Non-pigmented ciliary epithelial cell (primary cell): ENCODE results near the gene FBXL17.
A peak's percentile ranks its signal among the peaks of the same experiment; 100 is the strongest.

Experiments used
- DNase-seq: peaks from one replicate; pipeline ENCODE4 v3.0.0-alpha.2; 2010; ENCODE audit warnings: low read depth

Gene FBXL17

DNA sequence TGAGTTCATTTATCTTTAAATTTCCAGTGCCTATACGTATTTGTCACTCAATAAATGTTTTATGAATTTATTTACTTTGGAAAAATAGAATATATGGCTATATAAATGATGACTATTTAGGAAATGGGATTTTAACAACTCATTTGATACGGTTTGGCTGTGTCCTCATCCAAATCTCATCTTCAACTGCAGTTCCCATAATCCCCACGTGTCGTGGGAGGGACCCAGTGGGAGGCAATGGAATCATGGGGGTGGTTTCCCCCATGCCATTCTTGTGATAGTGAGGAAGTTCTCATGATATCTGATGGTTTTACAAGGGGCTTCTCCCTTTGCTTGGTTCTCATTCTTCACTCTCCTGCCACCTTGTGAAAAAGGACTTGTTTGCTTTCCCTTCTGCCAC is 523.6 kb downstream of the FBXL17 start:
- no peak for DNase-seq

DNA sequence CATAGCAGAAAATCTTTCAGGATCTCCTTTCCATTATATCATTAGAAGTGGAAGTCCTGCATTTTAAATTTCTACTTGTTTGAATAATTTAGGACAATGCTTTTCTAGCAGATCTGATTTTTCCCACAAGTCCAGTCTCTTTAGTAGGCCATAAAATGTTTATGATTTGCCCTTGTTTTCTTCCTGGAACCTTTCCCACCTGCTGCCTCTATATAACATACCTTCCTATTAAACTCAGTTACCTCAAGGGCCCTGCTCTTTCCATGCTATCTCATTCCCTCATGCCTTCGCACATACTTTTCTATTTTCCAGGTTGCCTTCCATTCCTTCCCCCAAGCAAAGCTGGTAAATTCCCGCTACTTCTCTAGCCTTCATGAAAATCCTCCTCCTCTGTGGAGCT is 524.1 kb downstream of the FBXL17 start:
- DNase-seq = no peak

DNA sequence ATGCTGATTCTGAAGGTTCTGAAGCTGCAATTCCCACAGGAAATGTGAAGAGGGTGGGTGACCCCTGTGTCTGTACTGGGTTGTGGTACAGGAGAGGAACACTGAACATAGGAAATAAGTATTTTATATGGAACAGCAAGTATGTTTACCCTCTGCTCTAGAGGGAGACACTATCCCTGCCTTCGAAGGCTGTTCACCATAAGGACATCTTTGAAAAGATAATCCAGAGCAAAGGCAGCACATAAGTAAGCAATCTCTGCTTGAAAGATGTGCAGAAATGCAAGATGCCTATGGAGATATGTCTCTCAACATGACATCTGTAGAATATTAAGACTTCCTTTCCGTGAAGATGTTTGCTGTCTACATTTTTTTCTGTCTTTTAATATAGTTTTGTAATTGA is 526.7 kb downstream of the FBXL17 start:
- no peak for DNase-seq

DNA sequence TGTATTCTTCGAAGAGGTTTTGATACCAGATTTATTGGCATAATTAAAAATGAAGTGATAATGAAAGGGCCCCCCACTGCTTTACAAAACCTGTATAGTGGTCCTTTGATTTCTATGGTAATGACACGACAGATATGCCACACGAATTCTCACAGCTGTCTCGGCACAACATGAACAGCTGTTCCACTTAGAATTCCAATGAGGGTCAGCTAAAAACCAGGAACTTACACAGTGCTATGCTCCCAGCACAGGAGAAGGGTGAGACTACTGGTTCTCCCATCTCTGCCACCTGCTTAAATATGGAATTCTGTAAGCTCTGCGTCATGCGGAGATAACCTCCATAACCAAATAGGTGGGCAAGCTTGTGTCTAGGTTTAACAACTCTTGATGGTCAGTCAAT is 528.2 kb downstream of the FBXL17 start:
- DNase-seq = no peak

DNA sequence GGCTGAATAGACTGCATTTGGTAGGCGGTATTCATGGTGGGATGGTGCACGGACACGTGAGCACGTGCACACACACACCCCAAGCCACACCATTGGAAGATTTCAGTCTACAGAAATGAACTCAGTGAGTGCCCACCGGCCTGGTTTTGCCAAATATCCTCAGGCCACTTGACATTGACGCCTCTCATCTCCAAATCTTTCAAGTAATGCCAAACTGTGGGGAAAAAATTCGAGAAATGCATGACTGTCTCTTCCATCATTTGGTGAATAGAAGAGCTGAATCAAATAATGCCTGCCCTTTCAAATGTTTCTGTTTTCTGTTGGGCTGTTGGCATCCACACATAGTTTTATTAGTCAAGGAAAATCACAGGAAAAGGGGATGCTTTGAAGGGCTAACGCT is 528.9 kb downstream of the FBXL17 start:
- no peak for DNase-seq

DNA sequence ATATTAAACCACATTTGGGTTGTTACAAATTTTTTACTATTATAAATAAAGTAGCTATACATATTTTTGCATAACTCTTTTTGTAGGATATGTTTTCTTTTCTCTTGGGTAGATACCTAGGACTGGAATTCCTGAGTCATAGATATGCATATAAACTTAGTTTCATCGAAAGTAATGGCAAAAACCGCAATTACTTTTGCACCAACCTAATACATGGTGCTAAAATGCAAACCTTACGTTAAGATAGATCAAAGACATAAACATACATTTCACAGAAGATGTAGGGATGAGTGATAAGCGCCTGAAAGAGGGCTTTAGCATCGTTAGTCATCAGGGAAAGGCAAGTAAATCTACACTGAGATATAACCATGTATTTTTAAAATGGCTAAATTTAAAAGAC is 532.8 kb downstream of the FBXL17 start:
- no peak for DNase-seq

DNA sequence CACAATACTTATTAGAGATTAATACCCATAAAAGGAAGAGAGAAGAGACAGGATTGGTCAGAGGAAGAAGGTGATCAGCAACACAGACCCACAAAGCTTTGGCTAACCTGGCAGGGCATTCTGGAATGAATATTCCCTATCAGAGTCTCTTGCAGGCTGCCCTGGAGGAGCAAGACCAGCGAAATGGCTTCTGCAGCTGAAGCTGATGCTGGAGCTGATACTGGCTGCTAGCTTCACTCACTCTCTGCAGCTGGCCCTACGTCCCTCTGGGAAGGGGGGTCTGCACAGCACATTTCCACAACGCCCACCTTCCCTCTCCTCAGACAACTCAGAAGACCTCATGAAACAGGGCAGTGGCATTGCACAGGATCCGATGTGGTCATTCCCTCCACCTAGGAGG is 541.3 kb downstream of the FBXL17 start:
- DNase-seq = no peak

DNA sequence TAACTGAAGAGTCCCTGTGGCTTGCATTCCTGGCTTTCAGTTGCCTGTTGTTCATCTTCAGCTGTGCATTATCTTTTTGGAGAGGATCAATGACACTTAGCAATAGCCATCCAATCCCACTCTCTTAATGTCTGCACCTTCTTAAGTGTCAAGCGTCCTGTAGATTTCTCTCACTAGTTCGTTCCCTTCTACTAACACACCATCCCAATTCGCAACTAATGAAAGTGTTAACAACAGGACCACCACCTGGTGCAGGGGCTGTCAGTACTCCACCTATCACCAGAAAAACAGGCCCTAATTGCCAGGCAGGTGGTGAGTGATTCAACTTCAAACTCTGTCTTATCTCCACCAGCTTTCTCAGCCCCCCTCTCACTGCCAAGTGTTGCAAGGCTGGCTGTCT is 541.7 kb downstream of the FBXL17 start:
- no peak for DNase-seq

DNA sequence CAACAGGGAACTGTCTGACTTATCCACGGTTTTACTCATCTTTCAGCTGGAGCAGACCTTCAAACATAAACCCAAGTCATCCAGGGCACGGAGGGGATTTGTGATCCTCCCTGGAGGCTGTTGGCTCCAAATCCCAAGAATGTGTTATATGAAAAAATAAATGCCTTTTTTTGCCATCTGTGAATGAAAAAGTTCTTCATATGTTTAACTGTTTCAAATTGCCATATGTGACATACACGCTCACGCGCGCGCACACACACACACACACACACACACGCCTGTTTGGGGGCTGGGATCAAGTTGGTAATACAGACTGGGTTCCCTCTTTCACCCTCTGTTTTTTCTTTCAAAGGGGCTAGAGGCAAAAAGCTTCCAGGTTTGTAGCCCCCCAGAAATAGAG is 546.8 kb downstream of the FBXL17 start:
- no peak for DNase-seq

DNA sequence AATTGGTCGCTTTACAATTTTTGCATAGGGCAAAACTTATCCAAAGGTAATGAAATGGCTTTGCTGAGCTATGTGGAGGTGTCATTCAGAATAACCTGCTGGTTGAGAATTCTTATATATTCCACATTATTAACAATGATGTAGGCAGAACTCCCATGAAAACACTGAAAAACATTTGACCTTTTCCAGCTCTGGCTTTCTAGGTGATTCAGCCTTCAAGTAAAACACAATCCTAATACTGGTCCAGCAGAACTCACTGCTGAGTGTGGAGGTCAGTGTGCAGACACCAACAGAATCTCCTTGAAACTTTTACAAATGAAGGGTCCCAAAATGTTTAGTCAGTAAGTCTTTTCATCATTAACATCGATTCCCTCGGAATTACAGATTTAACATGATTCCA is 549.2 kb downstream of the FBXL17 start:
- no peak for DNase-seq

DNA sequence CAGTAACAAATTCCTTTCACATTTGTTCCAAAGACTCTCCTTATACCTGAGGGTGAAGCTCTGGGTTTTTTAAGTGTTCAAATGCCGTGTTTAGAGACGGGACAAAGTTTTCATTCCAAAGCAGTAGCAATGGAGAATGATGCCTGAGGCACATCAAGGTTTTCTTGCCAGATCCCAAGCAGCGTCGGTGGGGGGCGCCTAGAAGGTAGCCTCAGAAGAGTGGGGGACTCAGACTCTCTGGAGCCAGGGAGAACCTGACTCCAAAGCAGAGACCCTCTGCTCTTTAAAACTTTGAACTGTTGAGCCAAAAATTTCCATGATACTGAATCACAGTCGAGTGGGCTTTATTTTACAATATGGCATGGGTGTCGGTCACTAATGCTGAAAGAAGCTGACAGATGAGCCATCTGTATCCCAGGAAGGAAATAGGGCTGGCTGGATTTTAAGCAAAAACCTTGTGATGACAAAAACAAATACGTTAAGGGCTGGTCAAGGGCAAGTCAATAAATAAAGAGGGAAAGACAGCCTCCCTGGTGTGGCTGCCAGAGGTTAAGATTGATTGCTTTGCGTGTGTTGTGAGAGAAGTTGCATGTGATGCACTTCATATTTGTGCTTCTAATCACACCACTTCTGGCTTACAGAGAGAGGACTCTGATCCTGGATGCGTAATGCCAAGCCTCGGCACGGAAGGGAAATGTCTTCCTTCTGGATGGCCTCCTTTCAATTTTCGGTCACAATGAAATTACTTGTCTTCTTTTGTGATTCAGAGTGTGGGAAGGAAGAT is 550.1 kb downstream of the FBXL17 start:
- no peak for DNase-seq

DNA sequence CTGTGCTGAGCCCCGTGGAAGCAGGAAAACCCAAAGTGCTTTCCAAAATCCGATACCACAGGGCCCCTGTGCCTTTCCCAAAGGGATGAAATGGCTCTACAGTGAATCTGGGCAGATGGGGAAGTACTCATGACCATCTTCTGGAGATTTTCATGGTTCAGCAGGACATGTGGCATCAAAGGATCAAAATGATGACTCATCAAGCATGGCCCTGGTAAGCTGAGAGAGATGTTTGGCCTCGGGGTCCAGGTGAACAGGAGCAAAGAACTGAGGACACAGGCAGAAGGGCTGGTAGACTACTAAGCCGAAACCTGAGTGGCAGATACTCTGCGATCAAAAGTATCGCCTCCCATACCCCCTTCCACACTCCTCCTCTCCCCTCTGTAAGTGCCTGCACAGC is 551.1 kb downstream of the FBXL17 start:
- no peak for DNase-seq

DNA sequence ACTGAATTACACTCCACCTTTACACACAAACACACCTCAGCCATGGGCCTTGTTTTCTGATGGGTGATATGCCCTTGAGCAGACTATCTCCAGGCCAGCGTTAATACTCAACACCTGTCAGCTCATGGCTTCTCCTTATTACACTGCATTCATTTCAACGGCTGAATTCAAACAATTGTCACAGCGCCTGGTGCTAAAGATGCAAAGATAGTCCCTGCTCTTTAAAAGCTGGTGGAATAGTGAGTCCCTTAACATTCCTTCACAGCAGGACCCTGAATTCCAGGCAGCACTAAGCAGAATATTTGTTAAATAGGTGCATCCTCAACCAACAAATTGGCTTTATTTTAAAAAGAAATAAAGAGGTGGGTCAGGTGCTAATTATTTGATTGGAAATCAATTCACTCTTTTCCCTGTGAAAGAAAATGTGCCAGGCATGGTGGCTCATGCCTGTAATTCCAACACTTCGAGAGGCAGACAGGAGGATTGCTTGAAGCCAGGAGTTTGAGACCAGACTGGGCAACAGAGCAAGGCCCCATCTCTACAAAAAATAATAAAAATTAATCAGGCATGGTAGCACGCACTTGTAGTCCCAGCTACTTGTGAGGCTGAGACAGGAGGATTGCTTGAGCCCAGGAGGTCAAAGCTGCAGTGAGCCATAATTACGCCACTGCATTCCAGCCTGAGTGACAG is 555.4 kb downstream of the FBXL17 start:
- DNase-seq = no peak

DNA sequence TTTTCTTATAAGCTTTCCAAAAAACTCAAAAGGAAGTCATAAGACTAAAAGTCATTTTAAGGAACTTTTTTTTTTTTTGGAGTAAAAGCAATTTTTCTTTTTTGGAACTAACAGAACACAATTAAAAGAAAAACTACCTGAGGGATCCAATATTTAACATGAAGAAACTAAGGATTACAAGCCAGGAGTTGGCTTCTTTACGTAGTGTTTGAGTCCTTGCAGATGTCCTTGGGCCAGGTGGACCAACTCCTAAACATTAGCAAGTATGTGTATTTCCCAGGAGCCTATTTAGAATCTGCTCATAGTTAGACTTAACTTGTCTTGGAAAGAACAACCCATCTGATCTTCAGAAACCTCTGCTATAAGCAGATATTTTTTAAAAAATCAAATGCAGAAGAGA is 557.1 kb downstream of the FBXL17 start:
- DNase-seq = no peak

DNA sequence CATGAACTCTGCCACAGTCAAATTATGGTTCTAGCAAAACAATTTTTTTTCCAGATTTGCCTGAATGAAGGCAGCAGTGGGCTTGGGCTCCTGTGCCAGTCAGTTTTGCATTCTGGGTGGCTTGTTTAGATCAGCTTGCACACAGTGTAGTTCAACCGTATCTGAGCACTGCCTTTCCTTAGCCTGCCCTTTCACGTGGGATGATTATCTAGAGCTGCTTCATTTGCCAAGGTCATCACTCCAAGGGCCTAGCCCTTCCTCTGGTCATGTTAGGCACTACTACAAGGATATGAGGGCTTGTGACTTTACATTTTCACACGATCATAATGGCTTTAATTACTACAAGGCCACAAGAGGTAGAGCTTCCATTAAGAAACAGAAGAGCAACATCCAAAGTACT is 560.6 kb downstream of the FBXL17 start:
- no peak for DNase-seq

DNA sequence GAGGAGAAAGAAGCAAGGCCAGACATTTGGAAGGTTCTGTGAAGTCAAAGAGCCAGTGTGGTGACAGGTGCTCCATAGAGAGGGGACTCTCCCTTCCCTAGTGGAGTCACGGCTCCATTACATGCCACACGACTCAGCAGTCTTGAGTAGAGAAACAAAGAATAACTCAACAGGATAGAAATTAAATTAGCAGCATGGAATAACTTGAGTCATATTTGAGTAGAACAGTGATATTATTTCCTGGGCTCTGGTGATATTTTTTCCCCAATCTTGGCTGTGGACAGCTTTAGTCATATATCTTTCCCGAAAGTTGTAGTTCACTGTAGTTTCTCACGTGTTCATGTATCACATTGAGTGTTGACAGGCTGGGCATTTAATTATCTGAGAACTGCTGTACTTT is 561.5 kb downstream of the FBXL17 start:
- no peak for DNase-seq

DNA sequence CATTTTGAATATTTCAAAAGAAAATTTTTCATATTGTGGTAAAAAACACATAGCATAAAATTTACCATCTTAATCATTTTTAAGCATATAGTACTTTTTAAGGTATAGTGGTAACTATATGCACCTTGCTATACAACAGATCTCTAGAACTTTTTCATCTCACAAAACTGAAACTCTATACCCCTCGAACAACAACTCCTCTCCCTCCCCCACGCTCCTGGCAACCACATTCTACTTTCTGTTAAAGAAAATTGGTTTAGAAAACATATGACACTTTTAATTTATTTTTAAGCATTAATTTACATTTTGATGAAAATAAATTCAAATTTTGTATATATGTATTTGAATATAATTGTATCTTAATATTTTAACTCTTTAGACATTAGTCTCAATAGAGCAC is 563.9 kb downstream of the FBXL17 start:
- no peak for DNase-seq

DNA sequence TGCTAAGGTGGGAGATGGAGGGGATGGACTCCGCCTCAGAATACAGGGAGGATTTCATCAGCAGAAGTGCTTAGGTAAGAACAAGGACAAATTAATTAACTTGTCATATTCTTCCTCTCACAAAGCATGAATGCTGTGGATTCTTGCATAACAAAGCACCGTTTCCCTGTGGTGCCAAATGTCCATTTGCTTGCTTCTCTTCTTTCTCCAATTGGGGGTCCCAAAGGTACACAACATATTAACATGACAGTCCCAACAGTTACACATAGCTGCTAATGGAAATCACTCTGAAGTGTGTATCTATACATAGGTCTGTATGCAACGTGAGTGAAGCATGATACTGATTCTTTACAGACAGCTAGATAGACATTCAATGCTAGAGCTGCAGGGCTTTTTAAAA is 564.5 kb downstream of the FBXL17 start:
- DNase-seq = no peak

DNA sequence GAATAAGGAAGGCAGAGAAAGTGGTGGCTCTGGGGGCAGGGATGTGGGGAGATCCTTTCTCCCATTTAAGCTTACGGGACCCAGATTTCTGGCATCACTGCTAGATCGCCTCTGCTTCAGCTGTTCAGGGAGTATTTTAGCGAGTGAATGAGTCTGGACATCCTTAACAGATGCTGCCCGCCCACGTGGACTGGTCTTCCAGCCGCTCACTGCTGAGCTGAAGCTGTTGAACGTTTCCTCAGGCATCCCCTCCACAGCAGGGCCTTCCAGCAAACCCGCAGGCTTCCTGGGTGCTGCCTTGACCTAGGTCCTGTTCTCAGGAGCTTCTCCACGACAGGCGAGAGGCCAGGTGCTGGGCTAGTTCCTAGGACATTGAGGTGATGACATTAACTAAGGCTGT is 566.8 kb downstream of the FBXL17 start:
- DNase-seq = no peak

DNA sequence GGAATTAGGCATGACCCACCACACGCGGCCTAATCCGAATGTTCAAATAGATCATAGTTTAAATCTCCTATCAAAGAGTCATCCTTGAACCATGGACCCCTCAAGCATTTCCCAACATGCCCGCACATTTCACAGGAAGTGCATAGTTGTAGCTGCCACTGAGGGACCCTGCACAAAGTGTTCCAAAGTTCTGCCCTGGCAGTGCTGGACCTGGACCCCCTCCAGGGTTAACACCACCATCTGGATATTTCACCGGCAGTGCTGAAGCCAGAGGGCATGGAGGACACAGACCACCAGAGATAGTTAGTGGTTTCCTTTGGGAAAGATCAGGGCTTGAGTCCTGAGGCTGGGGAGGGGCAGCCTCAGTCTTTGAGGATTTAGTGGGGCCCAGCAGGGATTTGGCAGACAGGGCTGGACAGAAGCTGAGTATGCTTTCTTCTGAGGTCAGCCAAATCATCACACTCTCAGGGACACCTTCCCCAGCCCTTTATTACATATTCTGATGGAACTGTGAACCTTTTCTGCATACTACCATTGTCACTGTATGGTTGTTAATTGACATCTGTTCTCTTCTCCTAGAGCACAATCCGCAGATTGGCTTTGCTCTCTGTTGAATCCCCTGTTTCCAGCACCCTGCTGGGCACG is 567.6 kb downstream of the FBXL17 start:
- DNase-seq = no peak

DNA sequence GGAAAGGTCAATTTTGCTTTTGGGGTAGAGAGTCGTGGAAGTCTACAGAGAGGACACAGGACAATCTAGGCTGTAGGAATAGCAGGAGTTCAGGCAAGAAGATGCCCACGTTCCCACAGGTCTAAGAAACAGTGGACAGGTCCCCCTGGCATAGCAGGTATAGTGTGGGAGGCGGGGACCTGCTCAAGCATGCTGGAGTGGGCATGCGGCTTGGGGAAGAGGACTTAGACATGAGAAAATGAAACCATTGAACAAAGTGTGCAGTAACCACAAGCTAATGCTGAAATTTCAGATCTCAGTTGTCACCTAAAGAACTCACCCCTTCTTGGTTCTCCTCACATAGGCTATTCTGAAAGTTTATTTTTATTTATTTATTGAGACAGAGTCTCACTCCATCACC is 568.3 kb downstream of the FBXL17 start:
- DNase-seq = no peak

DNA sequence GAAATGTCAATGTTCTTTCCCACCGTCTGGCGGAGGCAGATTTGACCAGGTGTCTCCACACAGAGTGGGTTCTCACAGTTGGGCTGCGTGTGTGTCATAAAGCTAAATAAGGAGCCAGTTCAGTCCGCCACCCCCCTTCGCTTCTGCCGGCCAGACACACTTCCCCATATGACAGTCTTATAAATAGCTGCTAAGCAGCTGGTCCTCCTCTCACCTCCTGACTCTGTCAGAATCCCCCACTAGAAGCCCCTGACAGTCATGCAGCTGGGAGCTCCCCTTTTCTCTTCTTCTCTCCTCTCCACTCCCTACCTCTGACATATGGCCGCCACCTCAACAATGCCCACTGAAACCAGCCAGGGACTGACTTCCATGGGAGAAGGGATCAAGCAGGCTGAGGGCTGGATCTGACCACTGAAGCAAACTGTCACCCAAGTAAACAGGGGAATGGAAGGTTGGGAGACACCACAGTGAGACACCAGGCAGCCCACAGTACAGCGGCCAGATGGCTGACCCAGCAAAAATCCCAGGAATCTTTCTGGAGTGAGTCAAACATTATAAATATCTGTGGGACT is 569.2 kb downstream of the FBXL17 start:
- DNase-seq = peak; percentile 63
